Measurements from ENCODE around the gene PDZD2.

PDZD2 gene

GRCh38 chr5:31635446-31635845 is 3.5 kb upstream of the PDZD2 start:
- Histone ChIP-seq H3K9ac (no peak overlapping the region), H2AFZ (no peak overlapping the region), H3K27me3 (ENCODE audit: control insufficient read depth, insufficient read depth, low read length) (no peaks in the 10 kb centered on the region), H3K79me2 (no peaks in the 10 kb centered on the region), H3K4me3 (ENCODE audit: low read depth, low read length) (no peak overlapping the region), H3K9me3 (ENCODE audit: control insufficient read depth, low read length) (no peaks in the 10 kb centered on the region), H3K4me1 (peaks cover 4% of the 10 kb centered on the region), H3K4me2 (ENCODE audit: low read length) (no peak overlapping the region), H3K27ac (no peak overlapping the region), H3K36me3 (ENCODE audit: control insufficient read depth, insufficient read depth, low read length) (no peaks in the 10 kb centered on the region)
- TF ChIP-seq, protein P1, sequence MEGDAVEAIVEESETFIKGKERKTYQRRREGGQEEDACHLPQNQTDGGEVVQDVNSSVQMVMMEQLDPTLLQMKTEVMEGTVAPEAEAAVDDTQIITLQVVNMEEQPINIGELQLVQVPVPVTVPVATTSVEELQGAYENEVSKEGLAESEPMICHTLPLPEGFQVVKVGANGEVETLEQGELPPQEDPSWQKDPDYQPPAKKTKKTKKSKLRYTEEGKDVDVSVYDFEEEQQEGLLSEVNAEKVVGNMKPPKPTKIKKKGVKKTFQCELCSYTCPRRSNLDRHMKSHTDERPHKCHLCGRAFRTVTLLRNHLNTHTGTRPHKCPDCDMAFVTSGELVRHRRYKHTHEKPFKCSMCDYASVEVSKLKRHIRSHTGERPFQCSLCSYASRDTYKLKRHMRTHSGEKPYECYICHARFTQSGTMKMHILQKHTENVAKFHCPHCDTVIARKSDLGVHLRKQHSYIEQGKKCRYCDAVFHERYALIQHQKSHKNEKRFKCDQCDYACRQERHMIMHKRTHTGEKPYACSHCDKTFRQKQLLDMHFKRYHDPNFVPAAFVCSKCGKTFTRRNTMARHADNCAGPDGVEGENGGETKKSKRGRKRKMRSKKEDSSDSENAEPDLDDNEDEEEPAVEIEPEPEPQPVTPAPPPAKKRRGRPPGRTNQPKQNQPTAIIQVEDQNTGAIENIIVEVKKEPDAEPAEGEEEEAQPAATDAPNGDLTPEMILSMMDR (IDR thresholded peaks at IDR 0.05), result no peak

DNA sequence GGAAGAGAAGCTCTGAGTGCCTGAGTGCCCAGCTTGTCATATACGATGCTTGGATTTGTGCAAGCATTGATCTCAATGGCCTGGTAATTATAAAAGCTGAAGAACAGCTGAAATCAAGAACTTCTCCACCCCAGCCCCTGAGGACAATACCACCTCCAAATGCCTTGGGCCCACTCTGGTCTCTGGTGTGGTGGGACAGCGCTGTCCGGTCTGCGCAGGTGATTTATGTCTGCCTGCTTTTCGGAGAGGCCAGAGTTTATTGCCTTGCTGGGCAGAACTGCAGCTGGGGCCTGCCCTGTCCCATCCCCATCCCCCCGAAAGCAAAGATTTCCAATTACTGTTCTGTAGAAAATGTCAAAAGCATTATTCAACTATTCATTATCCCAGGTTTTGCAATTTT is 1.1 kb upstream of the PDZD2 start:
- no peaks in the 10 kb centered on the region for H3K79me2 ChIP-seq
- no peak overlapping the region for H3K4me3 ChIP-seq (ENCODE audit: low read depth, low read length)
- H3K9me3 ChIP-seq (ENCODE audit: control insufficient read depth, low read length), result no peaks in the 10 kb centered on the region
- H3K27ac ChIP-seq, result no peak overlapping the region
- H3K36me3 ChIP-seq (ENCODE audit: control insufficient read depth, insufficient read depth, low read length), result no peaks in the 10 kb centered on the region
- H3K4me2 ChIP-seq (ENCODE audit: low read length), result no peak overlapping the region
- no peaks in the 10 kb centered on the region for H3K27me3 ChIP-seq (ENCODE audit: control insufficient read depth, insufficient read depth, low read length)
- H3K9ac ChIP-seq, result no peak overlapping the region
- H2AFZ ChIP-seq, result peak overlapping the region; percentile 81
- TF ChIP-seq, protein P1 (IDR thresholded peaks at IDR 0.05), result no peak
- H3K4me1 ChIP-seq, result peaks cover 4% of the 10 kb centered on the region

- Histone ChIP-seq H3K4me1 (peaks cover 4% of the 10 kb centered on the region), H3K27me3 (ENCODE audit: control insufficient read depth, insufficient read depth, low read length) (no peaks in the 10 kb centered on the region), H3K27ac (peak overlapping the region; percentile 7), H3K79me2 (no peaks in the 10 kb centered on the region), H2AFZ (peak overlapping the region; percentile 81), H3K36me3 (ENCODE audit: control insufficient read depth, insufficient read depth, low read length) (no peaks in the 10 kb centered on the region), H3K9ac (no peak overlapping the region), H3K9me3 (ENCODE audit: control insufficient read depth, low read length) (no peaks in the 10 kb centered on the region), H3K4me3 (ENCODE audit: low read depth, low read length) (peak overlapping the region; percentile 64), H3K4me2 (ENCODE audit: low read length) (peak overlapping the region; percentile 93)
- TF ChIP-seq, protein P1 (IDR thresholded peaks at IDR 0.05), result no peak
Observed at GRCh38 chr5:31638345-31638744, 586 bp upstream of the PDZD2 start.

GRCh38 chr5:31639481-31640411 is 815 bp downstream of the PDZD2 start:
- H3K27me3 ChIP-seq (ENCODE audit: control insufficient read depth, insufficient read depth, low read length), result no peaks in the 10 kb centered on the region
- peak overlapping the region; percentile 33 for H3K4me3 ChIP-seq (ENCODE audit: low read depth, low read length)
- H3K79me2 ChIP-seq, result no peaks in the 10 kb centered on the region
- no peaks in the 10 kb centered on the region for H3K36me3 ChIP-seq (ENCODE audit: control insufficient read depth, insufficient read depth, low read length)
- no peak overlapping the region for H3K9ac ChIP-seq
- no peaks in the 10 kb centered on the region for H3K9me3 ChIP-seq (ENCODE audit: control insufficient read depth, low read length)
- H3K4me1 ChIP-seq, result peaks cover 4% of the 10 kb centered on the region
- peak overlapping the region; percentile 77 for H2AFZ ChIP-seq
- TF ChIP-seq, protein P1 (IDR thresholded peaks at IDR 0.05), result no peak
- no peak overlapping the region for H3K27ac ChIP-seq
- peak overlapping the region; percentile 60 for H3K4me2 ChIP-seq (ENCODE audit: low read length)
